CD4-positive, alpha-beta T cell treated with Interleukin-15 for 4 hours (primary cell): ENCODE data around the gene DDX56.
"Not testable (repeated sequence)": the region's sequence is repeated elsewhere in the genome, so short reads cannot be mapped to it uniquely, and the experiment has no call there.

Source experiments
- DNase-seq: peaks from one replicate; pipeline ENCODE4 v3.0.0-alpha.2; 2020; ENCODE audit warnings: low spot score

Gene DDX56

GRCh38 chr7:44573464-44574286 is at the start of gene DDX56:
TSS of gene DDX56 (minus strand) at chr7:44573908. CDS start at chr7:44573895, 13 bp downstream.
- DNase-seq = peak; percentile 93

- DNase-seq = peak; percentile 67
Observed at GRCh38 chr7:44622342-44623151, 48.8 kb upstream of the DDX56 start.

- no peak for DNase-seq
Observed at GRCh38 chr7:44621750-44622103, 48.0 kb upstream of the DDX56 start.

GRCh38 chr7:44621034-44621749 is 47.5 kb upstream of the DDX56 start:
- DNase-seq = no peak

- DNase-seq = peak; percentile 59
Observed at GRCh38 chr7:44618753-44619152, 45.0 kb upstream of the DDX56 start.

GRCh38 chr7:44618045-44618444 is 44.3 kb upstream of the DDX56 start:
- DNase-seq = no peak

GRCh38 chr7:44617225-44617890 is 43.6 kb upstream of the DDX56 start:
- peak; percentile 65 for DNase-seq

GRCh38 chr7:44616545-44616944 is 42.8 kb upstream of the DDX56 start:
- DNase-seq = no peak

- no peak for DNase-seq
Observed at GRCh38 chr7:44615793-44616192, 42.1 kb upstream of the DDX56 start.

GRCh38 chr7:44615149-44615611 is 41.5 kb upstream of the DDX56 start:
- peak; percentile 63 for DNase-seq

GRCh38 chr7:44609829-44610228 is 36.1 kb upstream of the DDX56 start:
- DNase-seq = no peak

GRCh38 chr7:44608916-44609648 is 35.4 kb upstream of the DDX56 start:
- DNase-seq = no peak

GRCh38 chr7:44607141-44608068 is 33.7 kb upstream of the DDX56 start:
- no peak for DNase-seq

GRCh38 chr7:44606341-44607140 is 32.8 kb upstream of the DDX56 start, which contains the start of gene OGDH:
TSS of gene OGDH (plus strand) at chr7:44606627. CDS start at chr7:44624344, 17,717 bp downstream.
- DNase-seq = peak; percentile 99

GRCh38 chr7:44604941-44605340 is 31.2 kb upstream of the DDX56 start:
- DNase-seq = no peak

GRCh38 chr7:44603193-44603592 is 29.5 kb upstream of the DDX56 start:
- DNase-seq = no peak

GRCh38 chr7:44602576-44602910 is 28.8 kb upstream of the DDX56 start:
- no peak for DNase-seq

- DNase-seq = no peak
Observed at GRCh38 chr7:44599222-44599621, 25.5 kb upstream of the DDX56 start.

- DNase-seq = not testable (repeated sequence)
Observed at GRCh38 chr7:44597181-44597580, 23.5 kb upstream of the DDX56 start.
